A673 (cell line): ENCODE results near the gene ROBO3.

ENCODE experiments used
- CTCF ChIP-seq: fragments of 300-800, 200-600 bp; sonication (generic); conservative IDR thresholded peaks from 2 replicates; pipeline ENCODE4 v1.5.1; 2017; ENCODE audit warnings: low read depth, mild to moderate bottlenecking, antibody characterized with exemption, low read length, moderate library complexity, mixed read lengths
- EZH2 ChIP-seq: fragments of 200-600 bp; sonication (generic); IDR thresholded peaks from 2 replicates; pipeline ENCODE4 v1.6.1; 2017; ENCODE audit warnings: borderline replicate concordance, low read depth, mild to moderate bottlenecking, mixed read lengths, antibody characterized with exemption, low read length; ENCODE audit not compliant: poor library complexity, severe bottlenecking

GRCh38 chr11:124831897-124832296 lies 33.3 kb upstream of the ROBO3 start:
- TF ChIP-seq CTCF: no peak
- TF ChIP-seq EZH2: no peak
